ENCODE data around the gene SH3PXD2A. TPM values are rescaled to one million over a fixed set of nuclear protein-coding genes. Genes with fewer than 3 reads are reported as not detected.
"Not testable (repeated sequence)": the region's sequence is repeated elsewhere in the genome, so short reads cannot be mapped to it uniquely, and the experiment has no call there.

The SH3PXD2A gene
- total RNA-seq, 1 donor: 58.3 TPM

DNA sequence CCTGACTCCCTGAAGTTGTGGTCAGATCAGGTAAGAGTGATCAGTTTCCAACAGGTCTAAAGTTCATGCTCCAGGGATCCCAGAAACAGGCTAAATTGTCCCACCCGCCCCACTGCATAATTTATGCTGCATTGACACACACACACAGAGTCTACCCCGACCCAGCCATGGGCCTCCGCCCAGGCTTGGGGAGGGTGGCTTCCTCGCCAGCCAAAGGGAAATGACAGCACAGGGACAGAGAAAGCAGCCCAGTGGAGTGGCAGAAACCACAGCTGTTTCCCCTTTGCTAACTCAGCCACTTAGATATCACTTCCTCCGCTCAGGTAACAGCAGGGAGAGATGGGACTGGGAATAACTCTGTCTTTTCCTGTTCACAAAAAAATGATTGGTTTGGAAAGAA, 9.4 kb downstream of the SH3PXD2A start:
- TF ChIP-seq, protein P1, sequence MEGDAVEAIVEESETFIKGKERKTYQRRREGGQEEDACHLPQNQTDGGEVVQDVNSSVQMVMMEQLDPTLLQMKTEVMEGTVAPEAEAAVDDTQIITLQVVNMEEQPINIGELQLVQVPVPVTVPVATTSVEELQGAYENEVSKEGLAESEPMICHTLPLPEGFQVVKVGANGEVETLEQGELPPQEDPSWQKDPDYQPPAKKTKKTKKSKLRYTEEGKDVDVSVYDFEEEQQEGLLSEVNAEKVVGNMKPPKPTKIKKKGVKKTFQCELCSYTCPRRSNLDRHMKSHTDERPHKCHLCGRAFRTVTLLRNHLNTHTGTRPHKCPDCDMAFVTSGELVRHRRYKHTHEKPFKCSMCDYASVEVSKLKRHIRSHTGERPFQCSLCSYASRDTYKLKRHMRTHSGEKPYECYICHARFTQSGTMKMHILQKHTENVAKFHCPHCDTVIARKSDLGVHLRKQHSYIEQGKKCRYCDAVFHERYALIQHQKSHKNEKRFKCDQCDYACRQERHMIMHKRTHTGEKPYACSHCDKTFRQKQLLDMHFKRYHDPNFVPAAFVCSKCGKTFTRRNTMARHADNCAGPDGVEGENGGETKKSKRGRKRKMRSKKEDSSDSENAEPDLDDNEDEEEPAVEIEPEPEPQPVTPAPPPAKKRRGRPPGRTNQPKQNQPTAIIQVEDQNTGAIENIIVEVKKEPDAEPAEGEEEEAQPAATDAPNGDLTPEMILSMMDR (IDR thresholded peaks at IDR 0.05; ENCODE audit: insufficient read depth, low read depth, low read length): no peak
- no peak overlapping the region for H3K4me3 ChIP-seq (ENCODE audit: low read depth, low read length)
- DNase-seq (ENCODE audit: low read depth): no peak

- DNase-seq (ENCODE audit: low read depth); H3K4me3 ChIP-seq (ENCODE audit: low read depth, low read length): not testable (repeated sequence)
Observed at GRCh38 chr10:103845346-103845745, 10.0 kb downstream of the SH3PXD2A start.

DNA sequence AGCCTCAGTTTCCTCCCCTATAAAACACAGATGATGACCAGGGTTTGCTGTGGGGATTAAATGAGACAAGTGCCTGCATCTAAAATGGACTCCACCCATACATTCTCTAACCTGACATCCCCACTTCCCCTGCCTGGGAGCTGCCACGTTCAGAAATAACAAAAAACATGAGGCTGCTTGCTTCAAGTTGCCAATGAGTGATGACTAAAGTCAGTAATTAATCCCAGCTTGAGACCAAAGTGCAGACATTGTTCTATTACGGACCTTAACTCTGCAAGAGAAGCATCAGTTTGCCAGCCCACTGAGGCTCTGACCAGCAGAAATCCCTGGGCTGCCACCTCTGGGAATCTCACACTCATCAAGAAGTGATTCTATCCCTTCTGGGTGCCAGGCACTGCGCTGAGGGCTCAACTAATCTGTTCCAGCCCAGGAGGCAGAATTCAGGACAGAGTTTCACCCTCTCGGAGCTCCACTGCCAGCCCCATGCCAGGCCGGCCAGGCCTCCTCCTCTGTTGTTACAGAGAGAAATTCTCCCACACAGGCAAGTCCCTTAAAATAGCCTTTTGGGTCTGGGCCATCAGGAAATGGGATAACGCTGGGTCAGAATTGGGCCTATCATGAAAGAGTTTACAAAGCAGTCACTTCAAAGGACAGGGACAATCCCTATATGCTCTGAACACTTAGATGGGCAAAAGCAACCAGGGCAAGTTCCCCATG, 11.4 kb downstream of the SH3PXD2A start:
- no peak for DNase-seq (ENCODE audit: low read depth)
- TF ChIP-seq, protein P1 (IDR thresholded peaks at IDR 0.05; ENCODE audit: insufficient read depth, low read depth, low read length): no peak
- H3K4me3 ChIP-seq (ENCODE audit: low read depth, low read length): no peak overlapping the region

- DNase-seq (ENCODE audit: low read depth): no peak
- TF ChIP-seq, protein P1 (IDR thresholded peaks at IDR 0.05; ENCODE audit: insufficient read depth, low read depth, low read length): no peak
- H3K4me3 ChIP-seq (ENCODE audit: low read depth, low read length): no peak overlapping the region
Observed at GRCh38 chr10:103843045-103843444, 12.3 kb downstream of the SH3PXD2A start.

DNA sequence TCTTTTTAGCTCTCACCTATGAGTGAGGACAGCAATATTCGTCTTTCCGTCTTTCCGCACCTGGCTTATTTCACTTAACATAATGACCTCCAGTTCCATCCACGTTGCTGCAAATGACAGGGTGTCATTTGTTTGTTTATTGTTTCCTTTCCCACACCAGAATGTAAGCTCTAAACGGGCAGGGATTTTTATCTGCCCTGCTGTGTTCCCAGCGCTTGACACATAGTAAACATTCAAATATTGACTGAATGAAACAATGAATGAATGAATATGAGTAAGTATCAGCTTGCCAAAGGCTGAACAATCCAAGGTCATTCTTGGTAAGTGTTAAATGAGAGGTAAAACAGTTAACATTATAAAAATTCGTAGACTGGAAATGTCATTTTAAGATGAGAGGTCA, 12.8 kb downstream of the SH3PXD2A start:
- H3K4me3 ChIP-seq (ENCODE audit: low read depth, low read length): no peak overlapping the region
- TF ChIP-seq, protein P1 (IDR thresholded peaks at IDR 0.05; ENCODE audit: insufficient read depth, low read depth, low read length): no peak
- DNase-seq (ENCODE audit: low read depth): no peak

GRCh38 chr10:103841519-103841918, 13.9 kb downstream of the SH3PXD2A start:
- TF ChIP-seq, protein P1 (IDR thresholded peaks at IDR 0.05; ENCODE audit: insufficient read depth, low read depth, low read length): no peak
- no peak overlapping the region for H3K4me3 ChIP-seq (ENCODE audit: low read depth, low read length)
- DNase-seq (ENCODE audit: low read depth): no peak

- no peak for DNase-seq (ENCODE audit: low read depth)
- no peak overlapping the region for H3K4me3 ChIP-seq (ENCODE audit: low read depth, low read length)
- TF ChIP-seq, protein P1 (IDR thresholded peaks at IDR 0.05; ENCODE audit: insufficient read depth, low read depth, low read length): no peak
Observed at GRCh38 chr10:103840740-103841070, 14.7 kb downstream of the SH3PXD2A start.

Data from fibroblast of villous mesenchyme (primary cell).